ENCODE measurements around the gene ZNF451. TPM values are rescaled to one million over a fixed set of nuclear protein-coding genes. Genes with fewer than 3 reads are reported as not detected.

The ZNF451 gene
- total and polyA plus RNA-seq, 2 donors (not counting 1 experiment from before 2014, with no cell fraction given): 25.9 to 86.3 TPM

DNA sequence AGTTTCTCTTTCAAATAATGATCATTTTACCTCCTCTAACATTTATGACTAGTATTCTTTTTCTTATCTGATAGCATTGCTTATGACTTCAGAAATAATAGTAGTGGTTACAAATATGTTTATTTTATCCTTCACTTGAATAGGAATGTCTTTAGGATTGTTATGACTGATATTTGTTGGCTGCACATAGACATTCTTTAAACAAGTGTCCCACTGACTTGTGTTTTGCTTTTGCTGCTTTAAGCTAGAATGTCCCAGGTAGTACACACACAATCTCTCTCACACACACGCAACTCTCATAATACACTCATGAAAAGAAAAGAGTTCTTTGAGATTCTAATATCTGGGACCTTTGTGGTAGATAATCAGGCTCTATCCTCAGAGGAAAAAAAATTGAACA lies 21.9 kb upstream of the ZNF451 start:
- intact Hi-C loops (cut with micrococcal nuclease): no loop called here
- no peaks in the 10 kb centered on the region for H3K36me3 ChIP-seq (replicated peaks in 1 of 2; ENCODE audit: control extremely low read depth in 1 of 2, control insufficient read depth in 1 of 2, extremely low read depth in 1 of 2, insufficient read depth in 2 of 2, low read length in 1 of 2)

DNA sequence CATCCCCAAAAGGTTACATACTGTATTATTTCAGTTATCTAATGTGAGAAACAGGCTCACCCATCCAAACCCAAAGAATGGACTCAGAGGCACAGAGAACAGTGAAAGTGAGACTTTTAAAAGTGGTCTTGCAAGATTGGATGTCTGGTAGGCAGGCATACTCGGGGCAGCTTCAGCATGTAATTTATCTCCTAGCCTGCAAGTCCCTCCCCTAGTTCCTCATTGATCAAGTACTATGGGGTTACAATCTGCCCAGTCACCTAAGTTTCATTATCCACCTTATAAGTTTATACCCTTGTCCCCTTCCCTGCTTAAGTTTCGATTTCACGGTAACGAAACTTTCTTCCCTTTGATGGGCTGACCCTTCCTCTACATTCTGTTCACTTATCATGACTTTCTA lies 20.8 kb upstream of the ZNF451 start:
- TF ChIP-seq EZH2 (IDR thresholded peaks at IDR 0.05; ENCODE audit: borderline replicate concordance, insufficient read depth, low read depth, low read length, poor library complexity, severe bottlenecking): no peak
- TF ChIP-seq, protein P1, sequence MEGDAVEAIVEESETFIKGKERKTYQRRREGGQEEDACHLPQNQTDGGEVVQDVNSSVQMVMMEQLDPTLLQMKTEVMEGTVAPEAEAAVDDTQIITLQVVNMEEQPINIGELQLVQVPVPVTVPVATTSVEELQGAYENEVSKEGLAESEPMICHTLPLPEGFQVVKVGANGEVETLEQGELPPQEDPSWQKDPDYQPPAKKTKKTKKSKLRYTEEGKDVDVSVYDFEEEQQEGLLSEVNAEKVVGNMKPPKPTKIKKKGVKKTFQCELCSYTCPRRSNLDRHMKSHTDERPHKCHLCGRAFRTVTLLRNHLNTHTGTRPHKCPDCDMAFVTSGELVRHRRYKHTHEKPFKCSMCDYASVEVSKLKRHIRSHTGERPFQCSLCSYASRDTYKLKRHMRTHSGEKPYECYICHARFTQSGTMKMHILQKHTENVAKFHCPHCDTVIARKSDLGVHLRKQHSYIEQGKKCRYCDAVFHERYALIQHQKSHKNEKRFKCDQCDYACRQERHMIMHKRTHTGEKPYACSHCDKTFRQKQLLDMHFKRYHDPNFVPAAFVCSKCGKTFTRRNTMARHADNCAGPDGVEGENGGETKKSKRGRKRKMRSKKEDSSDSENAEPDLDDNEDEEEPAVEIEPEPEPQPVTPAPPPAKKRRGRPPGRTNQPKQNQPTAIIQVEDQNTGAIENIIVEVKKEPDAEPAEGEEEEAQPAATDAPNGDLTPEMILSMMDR (IDR thresholded peaks at IDR 0.05): no peak
- H3K27ac Mint-ChIP-seq: no peak overlapping the region

More for the DNA sequence above, 21.9 kb upstream of the ZNF451 start:
- ATAC-seq (ENCODE audit: low read depth): no peak
- Histone ChIP-seq H2AFZ (ENCODE audit: insufficient read depth, low read depth, low read length, poor library complexity, severe bottlenecking) (no peak overlapping the region), H3K4me1 (ENCODE audit: control insufficient read depth in 2 of 2, insufficient read depth in 2 of 2, low read length in 2 of 2) (peaks cover 5 to 9% of the 10 kb centered on the region in 2 donors), H3K4me2 (replicated peaks; ENCODE audit: low read depth, low read length, poor library complexity, severe bottlenecking) (no peak overlapping the region), H4K20me1 (ENCODE audit: control insufficient read depth, insufficient read depth, low read length, poor library complexity, severe bottlenecking) (no peaks in the 10 kb centered on the region), H3K9ac (ENCODE audit: low read length) (no peak overlapping the region), H3K27ac (ENCODE audit: low read length in 2 of 2) (no peak overlapping the region), H3K9me3 (ENCODE audit: control extremely low read depth in 1 of 3, control insufficient read depth in 2 of 3, insufficient read depth in 1 of 3, low read length in 2 of 3) (no peaks in the 10 kb centered on the region), H3K79me2 (ENCODE audit: control insufficient read depth, insufficient read depth, low read length) (no peaks in the 10 kb centered on the region), H3K27me3 (replicated peaks in 1 of 4; ENCODE audit: control extremely low read depth in 1 of 4, control insufficient read depth in 3 of 4, insufficient read depth in 4 of 4, low read length in 3 of 4) (no peaks in the 10 kb centered on the region), H3K4me3 (ENCODE audit: control extremely low read depth in 1 of 5, extremely low read depth in 1 of 5, insufficient read depth in 1 of 5, low read depth in 2 of 5, low read length in 4 of 5) (no peak overlapping the region)
- Mint-ChIP-seq H3K9me3 (ENCODE audit: insufficient read depth) (no peaks in the 10 kb centered on the region), H3K27ac (no peak overlapping the region), H3K4me3 (no peak overlapping the region), H3K4me1 (peaks cover 9% of the 10 kb centered on the region), H3K27me3 (no peaks in the 10 kb centered on the region)
- no CpG with 5 or more reads among the region's 1 CpG for WGBS (ENCODE audit: insufficient coverage)
- no peak for DNase-seq
- ChIA-PET CTCF (no interaction called here), POLR2A (no interaction called here)
- TF ChIP-seq, protein P1 (IDR thresholded peaks at IDR 0.05): no peak
- TF ChIP-seq EZH2 (IDR thresholded peaks at IDR 0.05; ENCODE audit: borderline replicate concordance, insufficient read depth, low read depth, low read length, poor library complexity, severe bottlenecking): no peak

More for the DNA sequence above, 20.8 kb upstream of the ZNF451 start:
- Mint-ChIP-seq H3K4me1 (peaks cover 9% of the 10 kb centered on the region), H3K9me3 (ENCODE audit: insufficient read depth) (no peaks in the 10 kb centered on the region), H3K4me3 (no peak overlapping the region), H3K27me3 (no peaks in the 10 kb centered on the region)
- Histone ChIP-seq H3K79me2 (ENCODE audit: control insufficient read depth, insufficient read depth, low read length) (no peaks in the 10 kb centered on the region), H3K4me3 (ENCODE audit: control extremely low read depth in 1 of 5, extremely low read depth in 1 of 5, insufficient read depth in 1 of 5, low read depth in 2 of 5, low read length in 4 of 5) (no peak overlapping the region), H3K9me3 (ENCODE audit: control extremely low read depth in 1 of 3, control insufficient read depth in 2 of 3, insufficient read depth in 1 of 3, low read length in 2 of 3) (no peaks in the 10 kb centered on the region), H3K36me3 (replicated peaks in 1 of 2; ENCODE audit: control extremely low read depth in 1 of 2, control insufficient read depth in 1 of 2, extremely low read depth in 1 of 2, insufficient read depth in 2 of 2, low read length in 1 of 2) (no peaks in the 10 kb centered on the region), H3K27ac (ENCODE audit: low read length in 2 of 2) (no peak overlapping the region), H2AFZ (ENCODE audit: insufficient read depth, low read depth, low read length, poor library complexity, severe bottlenecking) (no peak overlapping the region), H3K4me1 (ENCODE audit: control insufficient read depth in 2 of 2, insufficient read depth in 2 of 2, low read length in 2 of 2) (peaks cover 5 to 9% of the 10 kb centered on the region in 2 donors), H3K9ac (ENCODE audit: low read length) (no peak overlapping the region), H4K20me1 (ENCODE audit: control insufficient read depth, insufficient read depth, low read length, poor library complexity, severe bottlenecking) (no peaks in the 10 kb centered on the region), H3K4me2 (replicated peaks; ENCODE audit: low read depth, low read length, poor library complexity, severe bottlenecking) (no peak overlapping the region), H3K27me3 (replicated peaks in 1 of 4; ENCODE audit: control extremely low read depth in 1 of 4, control insufficient read depth in 3 of 4, insufficient read depth in 4 of 4, low read length in 3 of 4) (no peaks in the 10 kb centered on the region)
- intact Hi-C loops (cut with micrococcal nuclease): no loop called here
- DNase-seq: no peak
- no peak for ATAC-seq (ENCODE audit: low read depth)
- ChIA-PET CTCF (no interaction called here), POLR2A (no interaction called here)
- WGBS (ENCODE audit: insufficient coverage): 100% methylated on average over 3 of the region's 4 CpGs

Data from B cell (primary cell).